NCI-H345 (cell line): ENCODE results near the gene CLEC4E.
"Not testable (repeated sequence)": the region's sequence is repeated elsewhere in the genome, so short reads cannot be mapped to it uniquely, and the experiment has no call there.

Experiments used
- DNase-seq: peaks from one replicate; lab custom pipeline; 2025; lab: John Stamatoyannopoulos, UW

Gene CLEC4E

GRCh38 chr12:8537820-8538219 is 2.9 kb downstream of the CLEC4E start:
- DNase-seq: not testable (repeated sequence)

- DNase-seq: no peak
Observed at GRCh38 chr12:8532045-8532444, 8.7 kb downstream of the CLEC4E start.

- no peak for DNase-seq
Observed at GRCh38 chr12:8527250-8528130, 13.2 kb downstream of the CLEC4E start.

GRCh38 chr12:8519171-8519570 is 21.5 kb downstream of the CLEC4E start:
- no peak for DNase-seq

- DNase-seq: no peak
Observed at GRCh38 chr12:8517971-8518370, 22.7 kb downstream of the CLEC4E start.

GRCh38 chr12:8513256-8513655 is 27.4 kb downstream of the CLEC4E start, which contains the start of gene CLEC4D:
Gene CLEC4D (plus strand): TSS chr12:8513503. CDS start chr12:8513733, 230 bp downstream.
- DNase-seq: no peak

GRCh38 chr12:8508910-8509841 is 31.5 kb downstream of the CLEC4E start:
- no peak for DNase-seq

GRCh38 chr12:8508223-8508622 is 32.5 kb downstream of the CLEC4E start:
- no peak for DNase-seq

GRCh38 chr12:8507596-8507995 is 33.1 kb downstream of the CLEC4E start:
- DNase-seq: no peak

- no peak for DNase-seq
Observed at GRCh38 chr12:8504351-8504750, 36.4 kb downstream of the CLEC4E start.

- no peak for DNase-seq
Observed at GRCh38 chr12:8501720-8502119, 39.0 kb downstream of the CLEC4E start.

GRCh38 chr12:8499616-8500015 is 41.1 kb downstream of the CLEC4E start:
- no peak for DNase-seq

- DNase-seq: not testable (repeated sequence)
Observed at GRCh38 chr12:8496074-8496473, 44.6 kb downstream of the CLEC4E start.

GRCh38 chr12:8495671-8496070 is 45.0 kb downstream of the CLEC4E start:
- not testable (repeated sequence) for DNase-seq

GRCh38 chr12:8493084-8493483 is 47.6 kb downstream of the CLEC4E start:
- DNase-seq: no peak

GRCh38 chr12:8491646-8492530 is 48.8 kb downstream of the CLEC4E start:
- DNase-seq: no peak
